Skeletal muscle tissue (tissue), 4 donors: ENCODE results near the gene MKRN1. TPM values are rescaled to one million over a fixed set of nuclear protein-coding genes. Genes with fewer than 3 reads are reported as not detected.

Experiments
- H3K27ac ChIP-seq: one replicate; pipeline ENCODE4 v1.7.0; 2013; ENCODE audit warnings: mild to moderate bottlenecking, low read depth, low read length, inconsistent platforms
- H3K27me3 ChIP-seq, 3 donors: one replicate each; pipeline ENCODE4 v1.7.0; 2013; ENCODE audit warnings: low read length in 3 of 3; ENCODE audit not compliant: control insufficient read depth in 3 of 3, insufficient read depth in 3 of 3
- H3K36me3 ChIP-seq, 3 donors: one replicate each; pipeline ENCODE4 v1.7.0; 2013; ENCODE audit warnings: low read length in 3 of 3; ENCODE audit not compliant: control insufficient read depth in 3 of 3, insufficient read depth in 3 of 3
- H3K4me1 ChIP-seq, 3 donors: one replicate each; pipeline ENCODE4 v1.7.0; 2013; ENCODE audit warnings: low read length in 3 of 3, mild to moderate bottlenecking in 3 of 3; ENCODE audit not compliant: control insufficient read depth in 3 of 3, insufficient read depth in 3 of 3
- H3K4me3 ChIP-seq, 3 donors: one replicate each; pipeline ENCODE4 v1.7.0; 2013; ENCODE audit warnings: low read length in 3 of 3
- H3K9ac ChIP-seq, 3 donors: one replicate each; pipeline ENCODE4 v1.7.0; 2013; ENCODE audit warnings: low read length in 3 of 3, mild to moderate bottlenecking in 3 of 3, moderate library complexity in 2 of 3, low read depth in 1 of 3
- H3K9me3 ChIP-seq, 3 donors: one replicate each; pipeline ENCODE4 v1.7.0; 2013; ENCODE audit warnings: low read length in 3 of 3; ENCODE audit not compliant: control insufficient read depth in 3 of 3
- total RNA-seq: library from RNA; depleted of rRNA; stranded (reverse); fragments of >200 nt; gene quantifications from one replicate; pipeline ENCODE4 v1.2.3, GENCODE V29; 2014
- donor health status: Osteomylitis.

The MKRN1 gene, protein sequence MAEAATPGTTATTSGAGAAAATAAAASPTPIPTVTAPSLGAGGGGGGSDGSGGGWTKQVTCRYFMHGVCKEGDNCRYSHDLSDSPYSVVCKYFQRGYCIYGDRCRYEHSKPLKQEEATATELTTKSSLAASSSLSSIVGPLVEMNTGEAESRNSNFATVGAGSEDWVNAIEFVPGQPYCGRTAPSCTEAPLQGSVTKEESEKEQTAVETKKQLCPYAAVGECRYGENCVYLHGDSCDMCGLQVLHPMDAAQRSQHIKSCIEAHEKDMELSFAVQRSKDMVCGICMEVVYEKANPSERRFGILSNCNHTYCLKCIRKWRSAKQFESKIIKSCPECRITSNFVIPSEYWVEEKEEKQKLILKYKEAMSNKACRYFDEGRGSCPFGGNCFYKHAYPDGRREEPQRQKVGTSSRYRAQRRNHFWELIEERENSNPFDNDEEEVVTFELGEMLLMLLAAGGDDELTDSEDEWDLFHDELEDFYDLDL
- 87.2 TPM for total RNA-seq

GRCh38 chr7:140479062-140479738 lies at the start of gene MKRN1:
TSS of gene MKRN1 (minus strand) at chr7:140479505. CDS start at chr7:140479344, 161 bp downstream.
- Histone ChIP-seq H3K9ac (peak within 1 kb of the TSS; percentile 72 to 91 (median 81)), H3K36me3 (no peaks in the 10 kb centered on the region), H3K4me1 (peaks cover 15% of the 10 kb centered on the region in 3 donors), H3K4me3 (peak within 1 kb of the TSS; percentile 70 to 87 (median 82)), H3K9me3 (no peaks in the 10 kb centered on the region), H3K27me3 (no peaks in the 10 kb centered on the region), H3K27ac (peak within 1 kb of the TSS; percentile 80)

- no peaks in the 10 kb centered on the region for H3K27me3 ChIP-seq
- no peak overlapping the region for H3K9ac ChIP-seq
- H3K4me1 ChIP-seq, result no peaks in the 10 kb centered on the region
- H3K36me3 ChIP-seq, result peaks cover 0 to 10% (median 5%) of the 10 kb centered on the region in 3 donors
- H3K27ac ChIP-seq, result no peak overlapping the region
- no peak overlapping the region for H3K4me3 ChIP-seq
- no peaks in the 10 kb centered on the region for H3K9me3 ChIP-seq
Observed at GRCh38 chr7:140526787-140527664, 47.7 kb upstream of the MKRN1 start.

GRCh38 chr7:140526214-140526613 lies 46.9 kb upstream of the MKRN1 start:
- Histone ChIP-seq H3K9me3 (no peaks in the 10 kb centered on the region), H3K9ac (no peak overlapping the region), H3K4me3 (no peak overlapping the region), H3K4me1 (no peaks in the 10 kb centered on the region), H3K27me3 (no peaks in the 10 kb centered on the region), H3K27ac (no peak overlapping the region), H3K36me3 (peaks cover 0 to 10% (median 7%) of the 10 kb centered on the region in 3 donors)

- no peak overlapping the region for H3K4me3 ChIP-seq
- H3K4me1 ChIP-seq, result no peaks in the 10 kb centered on the region
- H3K27ac ChIP-seq, result no peak overlapping the region
- no peak overlapping the region for H3K9ac ChIP-seq
- no peaks in the 10 kb centered on the region for H3K27me3 ChIP-seq
- peaks cover 0 to 10% (median 7%) of the 10 kb centered on the region in 3 donors for H3K36me3 ChIP-seq
- no peaks in the 10 kb centered on the region for H3K9me3 ChIP-seq
Observed at GRCh38 chr7:140525743-140526142, 46.4 kb upstream of the MKRN1 start.

- no peaks in the 10 kb centered on the region for H3K9me3 ChIP-seq
- no peak overlapping the region for H3K27ac ChIP-seq
- peaks cover 0 to 13% (median 5%) of the 10 kb centered on the region in 3 donors for H3K4me1 ChIP-seq
- H3K9ac ChIP-seq, result no peak overlapping the region
- H3K36me3 ChIP-seq, result peaks cover 0 to 10% (median 7%) of the 10 kb centered on the region in 3 donors
- no peaks in the 10 kb centered on the region for H3K27me3 ChIP-seq
- H3K4me3 ChIP-seq, result no peak overlapping the region
Observed at GRCh38 chr7:140521421-140521820, 42.1 kb upstream of the MKRN1 start.

DNA sequence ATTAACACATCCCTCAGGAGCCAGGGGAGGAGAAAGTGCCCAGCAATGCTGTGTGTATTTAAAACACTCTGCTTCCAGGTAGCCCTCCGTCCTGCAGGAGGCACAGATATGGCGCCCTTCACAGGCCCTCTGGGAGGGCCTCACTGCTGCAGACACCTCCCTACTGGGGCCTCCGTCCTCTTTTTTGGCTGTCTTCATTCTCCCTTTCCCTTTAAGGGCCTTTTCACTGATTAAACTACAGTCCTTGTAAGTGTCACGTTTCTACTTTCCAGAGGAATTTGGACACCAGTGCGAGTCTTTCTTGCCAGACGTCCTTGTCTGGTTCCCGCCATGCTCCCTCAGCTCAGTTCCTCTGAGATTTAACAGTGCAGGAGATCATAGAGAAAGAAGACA lies 39.7 kb upstream of the MKRN1 start:
- no peaks in the 10 kb centered on the region for H3K27me3 ChIP-seq
- no peak overlapping the region for H3K27ac ChIP-seq
- no peak overlapping the region for H3K4me3 ChIP-seq
- peaks cover 0 to 7% (median 4%) of the 10 kb centered on the region in 3 donors for H3K36me3 ChIP-seq
- H3K9ac ChIP-seq, result peak overlapping the region in 1 of 3 donors; percentile 33
- peaks cover 0 to 13% (median 5%) of the 10 kb centered on the region in 3 donors for H3K4me1 ChIP-seq
- H3K9me3 ChIP-seq, result no peaks in the 10 kb centered on the region

- Histone ChIP-seq H3K27me3 (no peaks in the 10 kb centered on the region), H3K4me3 (no peak overlapping the region), H3K36me3 (peaks cover 0 to 5% (median 4%) of the 10 kb centered on the region in 3 donors), H3K27ac (no peak overlapping the region), H3K4me1 (peaks cover 0 to 13% (median 5%) of the 10 kb centered on the region in 3 donors), H3K9ac (peak overlapping the region in 1 of 3 donors; percentile 33), H3K9me3 (no peaks in the 10 kb centered on the region)
Observed at GRCh38 chr7:140518370-140519006, 39.2 kb upstream of the MKRN1 start.

DNA sequence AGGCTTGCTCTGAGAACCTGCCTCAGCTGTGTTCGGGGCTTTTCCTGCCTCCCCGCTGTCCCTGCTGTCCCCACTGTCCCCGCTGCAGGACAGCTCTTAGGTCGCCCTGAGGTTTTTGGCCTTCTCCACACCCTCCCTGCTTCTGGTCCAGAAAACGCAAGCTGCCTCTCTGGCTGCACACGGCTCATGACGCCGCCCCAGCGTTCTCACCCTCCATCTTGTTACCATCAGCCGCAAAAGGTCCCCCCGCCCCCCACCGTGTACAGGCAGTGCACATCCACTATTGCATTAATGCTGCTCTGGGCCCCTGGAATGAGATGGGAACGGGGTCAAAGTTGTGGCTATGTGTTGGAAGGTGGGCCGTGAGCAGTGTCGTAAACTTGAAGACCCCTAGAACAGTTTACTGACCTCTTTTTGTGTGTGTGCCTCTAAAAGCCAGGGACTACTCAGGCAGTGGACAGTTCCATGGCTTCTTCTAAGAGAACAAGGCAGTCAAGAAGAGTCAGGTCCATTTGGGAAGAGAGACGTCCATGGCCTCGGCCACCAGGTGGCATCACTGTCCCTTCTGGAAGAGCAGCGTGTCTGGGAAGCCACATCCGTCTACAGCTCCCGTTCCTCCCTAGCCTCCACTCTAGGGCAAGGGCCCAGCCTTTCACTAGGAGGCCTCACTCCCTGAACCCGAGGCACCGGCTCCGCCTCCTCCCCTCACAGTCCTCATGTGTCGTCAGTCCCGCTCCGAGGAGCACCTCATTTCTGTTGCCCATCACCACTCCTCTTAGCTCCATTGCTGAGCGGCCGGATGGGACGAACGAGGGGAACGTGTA lies 38.5 kb upstream of the MKRN1 start:
- Histone ChIP-seq H3K4me3 (peak overlapping the region in 1 of 3 donors; percentile 54), H3K27ac (no peak overlapping the region), H3K9me3 (no peaks in the 10 kb centered on the region), H3K4me1 (peaks cover 0 to 13% (median 5%) of the 10 kb centered on the region in 3 donors), H3K9ac (no peak overlapping the region), H3K36me3 (peaks cover 0 to 2% (median 0%) of the 10 kb centered on the region in 3 donors), H3K27me3 (no peaks in the 10 kb centered on the region)
